H9 (cell line): ENCODE measurements around the gene TSC22D1. TPM values are rescaled to one million over a fixed set of nuclear protein-coding genes. Genes with fewer than 3 reads are reported as not detected.

Experiments used
- DNase-seq: peaks from one replicate; pipeline ENCODE4 v3.0.0-alpha.2; 2017
- H2AFZ ChIP-seq: one replicate; pipeline ENCODE4 v1.6.1; 2013; ENCODE audit warnings: mild to moderate bottlenecking, low read length, control low read depth, moderate library complexity
- H2AK5ac ChIP-seq: 2 replicates; pipeline ENCODE4 v1.6.1; 2013; ENCODE audit warnings: low read length, control low read depth, mixed read lengths; ENCODE audit not compliant: insufficient read length
- H2BK120ac ChIP-seq: one replicate; pipeline ENCODE4 v1.6.1; 2013; ENCODE audit warnings: low read depth, mild to moderate bottlenecking, low read length, control low read depth, inconsistent platforms; ENCODE audit not compliant: poor library complexity, severe bottlenecking
- H2BK12ac ChIP-seq: 2 replicates; pipeline ENCODE4 v1.6.1; 2013; ENCODE audit warnings: low read length, control low read depth, mixed read lengths, low read depth; ENCODE audit not compliant: insufficient read length
- H2BK15ac ChIP-seq: 2 replicates; pipeline ENCODE4 v1.6.1; 2013; ENCODE audit warnings: low read depth, low read length, control low read depth
- H2BK20ac ChIP-seq: one replicate; pipeline ENCODE4 v1.6.1; 2013; ENCODE audit warnings: low read depth, mild to moderate bottlenecking, low read length, control low read depth, inconsistent platforms; ENCODE audit not compliant: poor library complexity, severe bottlenecking
- H2BK5ac ChIP-seq: 2 replicates; pipeline ENCODE4 v1.6.1; 2013; ENCODE audit warnings: low read length, control low read depth, mixed read lengths; ENCODE audit not compliant: insufficient read length
- H3K14ac ChIP-seq: 2 replicates; pipeline ENCODE4 v1.6.1; 2013; ENCODE audit warnings: low read length, control low read depth; ENCODE audit not compliant: insufficient read depth
- H3K18ac ChIP-seq: 2 replicates; pipeline ENCODE4 v1.6.1; 2013; ENCODE audit warnings: low read depth, mild to moderate bottlenecking, mixed read lengths, low read length, control low read depth; ENCODE audit not compliant: insufficient read length
- H3K23ac ChIP-seq: 2 replicates; pipeline ENCODE4 v1.6.1; 2013; ENCODE audit warnings: low read length, control low read depth, mixed read lengths, low read depth; ENCODE audit not compliant: insufficient read length
- H3K23me2 ChIP-seq: 2 replicates; pipeline ENCODE4 v1.6.1; 2013; ENCODE audit warnings: low read depth, mild to moderate bottlenecking, mixed read lengths, low read length, control low read depth; ENCODE audit not compliant: insufficient read length, poor library complexity, severe bottlenecking
- H3K27ac ChIP-seq: 2 replicates; pipeline ENCODE4 v1.5.1; 2013; ENCODE audit warnings: low read length, control low read depth, mixed read lengths, low read depth; ENCODE audit not compliant: insufficient read length
- H3K27me3 ChIP-seq: 2 replicates; pipeline ENCODE4 v1.6.1; 2013; ENCODE audit warnings: low read length, control low read depth, inconsistent platforms; ENCODE audit not compliant: insufficient read depth
- H3K4ac ChIP-seq: 2 replicates; pipeline ENCODE4 v1.6.1; 2013; ENCODE audit warnings: low read depth, mild to moderate bottlenecking, control low read depth, inconsistent platforms, low read length, moderate library complexity
- H3K4me1 ChIP-seq: 2 replicates; pipeline ENCODE4 v1.6.1; 2013; ENCODE audit warnings: low read length, control low read depth, inconsistent platforms; ENCODE audit not compliant: insufficient read depth
- H3K4me2 ChIP-seq: 2 replicates; pipeline ENCODE4 v1.6.1; 2013; ENCODE audit warnings: low read length, control low read depth, mixed read lengths; ENCODE audit not compliant: insufficient read length, insufficient read depth
- H3K56ac ChIP-seq: 2 replicates; pipeline ENCODE4 v1.6.1; 2013; ENCODE audit warnings: low read depth, mild to moderate bottlenecking, mixed read lengths, low read length, control low read depth; ENCODE audit not compliant: insufficient read length
- H3K79me1 ChIP-seq: 2 replicates; pipeline ENCODE4 v1.6.1; 2013; ENCODE audit warnings: low read depth, mild to moderate bottlenecking, moderate library complexity, low read length, control low read depth, inconsistent platforms; ENCODE audit not compliant: insufficient read depth, poor library complexity, severe bottlenecking
- H3K79me2 ChIP-seq: 2 replicates; pipeline ENCODE4 v1.6.1; 2013; ENCODE audit warnings: low read length, control low read depth, inconsistent platforms; ENCODE audit not compliant: insufficient read depth
- H3K9ac ChIP-seq: 2 replicates; pipeline ENCODE4 v1.6.1; 2013; ENCODE audit warnings: low read length, control low read depth, mixed read lengths; ENCODE audit not compliant: insufficient read length; ENCODE audit errors: extremely low read depth
- H3K9me3 ChIP-seq: one replicate; pipeline ENCODE4 v1.6.1; 2013; ENCODE audit warnings: low read depth, low read length, inconsistent platforms; ENCODE audit not compliant: control insufficient read depth
- H3T11ph ChIP-seq: one replicate; pipeline ENCODE4 v1.6.1; 2013; ENCODE audit warnings: mild to moderate bottlenecking, low read length, control low read depth, inconsistent platforms
- H4K20me1 ChIP-seq: one replicate; pipeline ENCODE4 v1.6.1; 2013; ENCODE audit not compliant: control insufficient read depth, insufficient read length, insufficient read depth
- H4K5ac ChIP-seq: 2 replicates; pipeline ENCODE4 v1.6.1; 2013; ENCODE audit warnings: low read depth, mild to moderate bottlenecking, mixed read lengths, low read length, control low read depth; ENCODE audit not compliant: insufficient read length
- H4K8ac ChIP-seq: replicated peaks from 2 replicates; pipeline ENCODE4 v1.6.1; 2013; ENCODE audit warnings: low read length, control low read depth, mixed read lengths, low read depth; ENCODE audit not compliant: insufficient read length
- H4K91ac ChIP-seq: 2 replicates; pipeline ENCODE4 v1.6.1; 2013; ENCODE audit warnings: low read depth, mild to moderate bottlenecking, moderate library complexity, mixed read lengths, low read length, control low read depth; ENCODE audit not compliant: insufficient read length
- H3K27ac Mint-ChIP-seq, 3 experiments: 2 replicates in 2 of 3; 3 replicates in 1 of 3; pipeline ENCODE4 v1.8.0; 2020 to 2021; ENCODE audit warnings: mixed read lengths in 3 of 3, mild to moderate bottlenecking in 1 of 3, moderate library complexity in 1 of 3
- H3K27me3 Mint-ChIP-seq: 2 replicates; pipeline ENCODE4 v1.8.0; 2021; ENCODE audit warnings: low read depth, mild to moderate bottlenecking, moderate library complexity, mixed read lengths
- H3K36me3 Mint-ChIP-seq, 3 experiments: 2 replicates in 2 of 3; 3 replicates in 1 of 3; pipeline ENCODE4 v1.8.0; 2020 to 2021; ENCODE audit warnings: low read depth in 3 of 3, mixed read lengths in 3 of 3; ENCODE audit not compliant: insufficient read depth in 1 of 3
- H3K4me1 Mint-ChIP-seq, 2 experiments: 2 replicates each; pipeline ENCODE4 v1.8.0; 2020; ENCODE audit warnings: mixed read lengths in 2 of 2
- H3K4me3 Mint-ChIP-seq, 2 experiments: 2 replicates in 1 of 2; 3 replicates in 1 of 2; pipeline ENCODE4 v1.8.0; 2020 to 2021; ENCODE audit warnings: mild to moderate bottlenecking in 2 of 2, mixed read lengths in 2 of 2, moderate library complexity in 1 of 2
- H3K9me3 Mint-ChIP-seq, 2 experiments: 2 replicates in 1 of 2; 3 replicates in 1 of 2; pipeline ENCODE4 v1.8.0; 2020; ENCODE audit warnings: mild to moderate bottlenecking in 2 of 2, mixed read lengths in 2 of 2, moderate library complexity in 1 of 2
- WGBS: extraction: QIAGEN DNeasy Blood & Tissue Kit; methylation state at CpG from one replicate; pipeline ENCODE4 v1.1.7; 2013; ENCODE audit warnings: missing lambda C conversion rate, low lambda C conversion rate, mixed read lengths; ENCODE audit not compliant: insufficient read length; ENCODE audit errors: extremely low coverage; 5-methylcytosine and 5-hydroxymethylcytosine counted together
- total RNA-seq: library from RNA; stranded (reverse); gene quantifications from 2 replicates; pipeline ENCODE4 v1.2.1, GENCODE V29; 2021
- TF ChIP-seq, protein P1 (sequence below): fragments of 200-600 bp; sonication (generic); conservative IDR thresholded peaks from 3 replicates; pipeline ENCODE4 v1.8.0; 2021; ENCODE audit warnings: antibody characterized with exemption, mild to moderate bottlenecking

The TSC22D1 gene
- total RNA-seq, 1 experiment from 2014 or later: 76.7 TPM

GRCh38 chr13:44605275-44605674 lies 29.1 kb upstream of the TSC22D1 start:
- Mint-ChIP-seq H3K36me3 (peaks cover 2 to 4% (median 2%) of the 10 kb centered on the region in 3 experiments; a peak in 3 of 7 replicates), H3K4me1 (no peaks in the 10 kb centered on the region), H3K4me3 (no peak overlapping the region), H3K27ac (no peak overlapping the region), H3K9me3 (peaks cover 2 to 3% of the 10 kb centered on the region in 2 experiments), H3K27me3 (no peaks in the 10 kb centered on the region)
- H2BK120ac ChIP-seq: no peak overlapping the region
- no peak overlapping the region for H4K5ac ChIP-seq
- no peaks in the 10 kb centered on the region for H3K79me2 ChIP-seq
- no peak overlapping the region for H3K27ac ChIP-seq
- H2BK20ac ChIP-seq: no peak overlapping the region
- H3K56ac ChIP-seq: no peak overlapping the region
- H3K4me1 ChIP-seq: no peaks in the 10 kb centered on the region
- H4K8ac ChIP-seq: no peak overlapping the region
- no peak overlapping the region for H3K23ac ChIP-seq
- H3K23me2 ChIP-seq: no peaks in the 10 kb centered on the region
- no peak overlapping the region for H3K4me2 ChIP-seq
- H3T11ph ChIP-seq: no peak overlapping the region
- H3K79me1 ChIP-seq: no peaks in the 10 kb centered on the region
- no peak overlapping the region for H2BK15ac ChIP-seq
- no CpG with 5 or more reads among the region's 2 CpGs for WGBS
- H2AK5ac ChIP-seq: no peak overlapping the region
- no peak overlapping the region for H2BK12ac ChIP-seq
- H2BK5ac ChIP-seq: no peak overlapping the region
- H3K14ac ChIP-seq: no peak overlapping the region
- H3K9me3 ChIP-seq: no peaks in the 10 kb centered on the region
- no peak overlapping the region for H3K9ac ChIP-seq
- no peak overlapping the region for H3K18ac ChIP-seq
- no peaks in the 10 kb centered on the region for H3K27me3 ChIP-seq
- no peaks in the 10 kb centered on the region for H4K20me1 ChIP-seq
- TF ChIP-seq, protein P1, sequence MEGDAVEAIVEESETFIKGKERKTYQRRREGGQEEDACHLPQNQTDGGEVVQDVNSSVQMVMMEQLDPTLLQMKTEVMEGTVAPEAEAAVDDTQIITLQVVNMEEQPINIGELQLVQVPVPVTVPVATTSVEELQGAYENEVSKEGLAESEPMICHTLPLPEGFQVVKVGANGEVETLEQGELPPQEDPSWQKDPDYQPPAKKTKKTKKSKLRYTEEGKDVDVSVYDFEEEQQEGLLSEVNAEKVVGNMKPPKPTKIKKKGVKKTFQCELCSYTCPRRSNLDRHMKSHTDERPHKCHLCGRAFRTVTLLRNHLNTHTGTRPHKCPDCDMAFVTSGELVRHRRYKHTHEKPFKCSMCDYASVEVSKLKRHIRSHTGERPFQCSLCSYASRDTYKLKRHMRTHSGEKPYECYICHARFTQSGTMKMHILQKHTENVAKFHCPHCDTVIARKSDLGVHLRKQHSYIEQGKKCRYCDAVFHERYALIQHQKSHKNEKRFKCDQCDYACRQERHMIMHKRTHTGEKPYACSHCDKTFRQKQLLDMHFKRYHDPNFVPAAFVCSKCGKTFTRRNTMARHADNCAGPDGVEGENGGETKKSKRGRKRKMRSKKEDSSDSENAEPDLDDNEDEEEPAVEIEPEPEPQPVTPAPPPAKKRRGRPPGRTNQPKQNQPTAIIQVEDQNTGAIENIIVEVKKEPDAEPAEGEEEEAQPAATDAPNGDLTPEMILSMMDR: no peak
- no peak overlapping the region for H2AFZ ChIP-seq
- no peak overlapping the region for H3K4ac ChIP-seq
- no peak overlapping the region for H4K91ac ChIP-seq
- DNase-seq: no peak
